Measurements from ENCODE around the gene SLC22A8. TPM values are rescaled to one million over a fixed set of nuclear protein-coding genes. Genes with fewer than 3 reads are reported as not detected.

SLC22A8 gene
- total and polyA plus RNA-seq, 5 experiments from 2014 or later: not detected

GRCh38 chr11:63012839-63013238 is 2.8 kb downstream of the SLC22A8 start:
- Mint-ChIP-seq H3K4me3 (no peak overlapping the region), H3K27me3 (peaks cover 3 to 22% (median 10%) of the 10 kb centered on the region in 5 donors), H3K9me3 (no peaks in the 10 kb centered on the region), H3K36me3 (no peaks in the 10 kb centered on the region), H3K27ac (no peak overlapping the region), H3K4me1 (peaks cover 0 to 2% (median 0%) of the 10 kb centered on the region in 4 donors)
- DNase-seq: no peak
- POLR2A ChIA-PET: no interaction called here
- no peak for ATAC-seq

- peaks cover 3 to 17% (median 7%) of the 10 kb centered on the region in 5 donors for H3K27me3 Mint-ChIP-seq
Measured at GRCh38 chr11:63012430-63012829, 3.2 kb downstream of the SLC22A8 start.

GRCh38 chr11:63010934-63011439 is 4.7 kb downstream of the SLC22A8 start:
- Mint-ChIP-seq H3K27me3 (peaks cover 0 to 15% (median 7%) of the 10 kb centered on the region in 5 donors), H3K27ac (no peak overlapping the region), H3K4me1 (peaks cover 0 to 2% (median 0%) of the 10 kb centered on the region in 4 donors), H3K36me3 (no peaks in the 10 kb centered on the region), H3K4me3 (no peak overlapping the region), H3K9me3 (no peaks in the 10 kb centered on the region)
- DNase-seq (no peak), ATAC-seq (no peak)
- POLR2A ChIA-PET: no interaction called here

More at GRCh38 chr11:63012430-63012829, 3.2 kb downstream of the SLC22A8 start:
- ATAC-seq: no peak
- H3K4me3 Mint-ChIP-seq: no peak overlapping the region
- H3K36me3 Mint-ChIP-seq: no peaks in the 10 kb centered on the region
- H3K27ac Mint-ChIP-seq: peak overlapping the region in 1 of 10 donors; percentile 32
- no peak for DNase-seq
- H3K9me3 Mint-ChIP-seq: no peaks in the 10 kb centered on the region
- peaks cover 0 to 2% (median 0%) of the 10 kb centered on the region in 4 donors for H3K4me1 Mint-ChIP-seq
- POLR2A ChIA-PET: no interaction called here

GRCh38 chr11:63007920-63008319 is 7.7 kb downstream of the SLC22A8 start:
- H3K27me3 Mint-ChIP-seq: peaks cover 0 to 2% (median 0%) of the 10 kb centered on the region in 5 donors
- H3K9me3 Mint-ChIP-seq: no peaks in the 10 kb centered on the region
- DNase-seq: no peak
- H3K4me1 Mint-ChIP-seq: peaks cover 0 to 2% (median 0%) of the 10 kb centered on the region in 4 donors
- ATAC-seq: no peak
- POLR2A ChIA-PET: interaction anchor here (0.5 kb wide), 1 partner anchor 123 kb away, joined by 7 read pairs; no protein-coding TSS in a partner anchor
- H3K4me3 Mint-ChIP-seq: no peak overlapping the region
- no peak overlapping the region for H3K27ac Mint-ChIP-seq
- H3K36me3 Mint-ChIP-seq: no peaks in the 10 kb centered on the region

- ATAC-seq (no peak), DNase-seq (no peak)
- no peak overlapping the region for H3K4me3 Mint-ChIP-seq
- POLR2A ChIA-PET: no interaction called here
- H3K27me3 Mint-ChIP-seq: peaks cover 0 to 16% (median 11%) of the 10 kb centered on the region in 5 donors
- H3K27ac Mint-ChIP-seq: no peak overlapping the region
- H3K9me3 Mint-ChIP-seq: no peaks in the 10 kb centered on the region
- H3K36me3 Mint-ChIP-seq: no peaks in the 10 kb centered on the region
- H3K4me1 Mint-ChIP-seq: peaks cover 0 to 6% (median 0%) of the 10 kb centered on the region in 4 donors
Measured at GRCh38 chr11:63001456-63001855, 14.2 kb downstream of the SLC22A8 start.

GRCh38 chr11:62999649-63000048 is 16.0 kb downstream of the SLC22A8 start:
- Mint-ChIP-seq H3K9me3 (no peaks in the 10 kb centered on the region), H3K36me3 (no peaks in the 10 kb centered on the region), H3K4me1 (peaks cover 0 to 6% (median 0%) of the 10 kb centered on the region in 4 donors), H3K27me3 (peaks cover 4 to 23% (median 13%) of the 10 kb centered on the region in 5 donors), H3K27ac (no peak overlapping the region), H3K4me3 (peak overlapping the region in 1 of 10 donors; percentile 27)
- DNase-seq (no peak), ATAC-seq (peak in 1 of 2 donors; percentile 30)
- POLR2A ChIA-PET: no interaction called here

- Mint-ChIP-seq H3K4me3 (no peak overlapping the region), H3K36me3 (no peaks in the 10 kb centered on the region), H3K9me3 (no peaks in the 10 kb centered on the region), H3K4me1 (peaks cover 0 to 6% (median 0%) of the 10 kb centered on the region in 4 donors), H3K27me3 (peaks cover 4 to 23% (median 13%) of the 10 kb centered on the region in 5 donors), H3K27ac (no peak overlapping the region)
- ATAC-seq: no peak
- no peak for DNase-seq
- POLR2A ChIA-PET: no interaction called here
Measured at GRCh38 chr11:62999156-62999555, 16.5 kb downstream of the SLC22A8 start.

- H3K4me3 Mint-ChIP-seq: no peak overlapping the region
- no peak overlapping the region for H3K27ac Mint-ChIP-seq
- H3K27me3 Mint-ChIP-seq: peaks cover 4 to 29% (median 27%) of the 10 kb centered on the region in 5 donors
- DNase-seq: no peak
- H3K9me3 Mint-ChIP-seq: no peaks in the 10 kb centered on the region
- no peaks in the 10 kb centered on the region for H3K36me3 Mint-ChIP-seq
- ATAC-seq: no peak
- peaks cover 0 to 5% (median 0%) of the 10 kb centered on the region in 4 donors for H3K4me1 Mint-ChIP-seq
- POLR2A ChIA-PET: interaction anchor here (0.6 kb wide), 1 partner anchor 145 kb away, joined by 4 read pairs; no protein-coding TSS in a partner anchor
Measured at GRCh38 chr11:62996271-62996670, 19.4 kb downstream of the SLC22A8 start.

GRCh38 chr11:62994775-62995174 is 20.9 kb downstream of the SLC22A8 start:
- no peaks in the 10 kb centered on the region for H3K36me3 Mint-ChIP-seq
- DNase-seq (no peak), ATAC-seq (no peak)
- POLR2A ChIA-PET: no interaction called here
- no peak overlapping the region for H3K27ac Mint-ChIP-seq
- H3K4me3 Mint-ChIP-seq: no peak overlapping the region
- peaks cover 4 to 30% (median 23%) of the 10 kb centered on the region in 5 donors for H3K27me3 Mint-ChIP-seq
- H3K9me3 Mint-ChIP-seq: no peaks in the 10 kb centered on the region
- peaks cover 0 to 2% (median 0%) of the 10 kb centered on the region in 4 donors for H3K4me1 Mint-ChIP-seq

GRCh38 chr11:62988276-62988675 is 27.4 kb downstream of the SLC22A8 start:
- POLR2A ChIA-PET: no interaction called here
- no peak overlapping the region for H3K4me3 Mint-ChIP-seq
- H3K27me3 Mint-ChIP-seq: peaks cover 4 to 43% (median 12%) of the 10 kb centered on the region in 5 donors
- H3K9me3 Mint-ChIP-seq: no peaks in the 10 kb centered on the region
- DNase-seq: no peak
- H3K36me3 Mint-ChIP-seq: no peaks in the 10 kb centered on the region
- no peak for ATAC-seq
- H3K4me1 Mint-ChIP-seq: peaks cover 0 to 2% (median 0%) of the 10 kb centered on the region in 4 donors
- H3K27ac Mint-ChIP-seq: peak overlapping the region in 1 of 10 donors; percentile 57

- DNase-seq: no peak
- POLR2A ChIA-PET: no interaction called here
- no peak overlapping the region for H3K27ac Mint-ChIP-seq
- ATAC-seq: no peak
- no peaks in the 10 kb centered on the region for H3K9me3 Mint-ChIP-seq
- H3K4me1 Mint-ChIP-seq: no peaks in the 10 kb centered on the region
- peaks cover 5 to 35% (median 11%) of the 10 kb centered on the region in 5 donors for H3K27me3 Mint-ChIP-seq
- H3K4me3 Mint-ChIP-seq: no peak overlapping the region
- peaks cover 0 to 3% (median 0%) of the 10 kb centered on the region in 3 donors for H3K36me3 Mint-ChIP-seq
Measured at GRCh38 chr11:62985041-62985750, 30.4 kb downstream of the SLC22A8 start.

GRCh38 chr11:62984451-62984991 is 31.1 kb downstream of the SLC22A8 start, which contains the start of gene SLC22A6:
Gene SLC22A6, minus strand, starts transcription at chr11:62984967. Its CDS starts 277 bp downstream, at chr11:62984690.
- Mint-ChIP-seq H3K36me3 (peaks cover 0 to 5% (median 0%) of the 10 kb centered on the region in 3 donors), H3K4me1 (no peaks in the 10 kb centered on the region), H3K27me3 (peaks cover 8 to 42% (median 13%) of the 10 kb centered on the region in 5 donors), H3K4me3 (no peak within 1 kb of the TSS), H3K27ac (no peak within 1 kb of the TSS), H3K9me3 (no peaks in the 10 kb centered on the region)
- POLR2A ChIA-PET: no interaction called here
- DNase-seq: no peak
- no peak for ATAC-seq
